ENCODE data around the gene HIBCH.
A peak's percentile ranks its signal among the peaks of the same experiment; 100 is the strongest.

GRCh38 chr2:190343089-190343535, 23.5 kb upstream of the HIBCH start:
- TF ChIP-seq POLR2A (IDR thresholded peaks at IDR 0.05) = peak in 1 of 3 donors; percentile 5
- no peak for TF ChIP-seq CTCF (IDR thresholded peaks at IDR 0.05 in 8 of 11, conservative IDR thresholded peaks at IDR 0.05 in 3 of 11)
